ENCODE results near the gene USP3. TPM values are rescaled to one million over a fixed set of nuclear protein-coding genes. Genes with fewer than 3 reads are reported as not detected.

The USP3 gene, protein sequence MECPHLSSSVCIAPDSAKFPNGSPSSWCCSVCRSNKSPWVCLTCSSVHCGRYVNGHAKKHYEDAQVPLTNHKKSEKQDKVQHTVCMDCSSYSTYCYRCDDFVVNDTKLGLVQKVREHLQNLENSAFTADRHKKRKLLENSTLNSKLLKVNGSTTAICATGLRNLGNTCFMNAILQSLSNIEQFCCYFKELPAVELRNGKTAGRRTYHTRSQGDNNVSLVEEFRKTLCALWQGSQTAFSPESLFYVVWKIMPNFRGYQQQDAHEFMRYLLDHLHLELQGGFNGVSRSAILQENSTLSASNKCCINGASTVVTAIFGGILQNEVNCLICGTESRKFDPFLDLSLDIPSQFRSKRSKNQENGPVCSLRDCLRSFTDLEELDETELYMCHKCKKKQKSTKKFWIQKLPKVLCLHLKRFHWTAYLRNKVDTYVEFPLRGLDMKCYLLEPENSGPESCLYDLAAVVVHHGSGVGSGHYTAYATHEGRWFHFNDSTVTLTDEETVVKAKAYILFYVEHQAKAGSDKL
- 10 to 100 TPM; 74.0 to 90.9 (median 75.5) TPM for total RNA-seq

DNA sequence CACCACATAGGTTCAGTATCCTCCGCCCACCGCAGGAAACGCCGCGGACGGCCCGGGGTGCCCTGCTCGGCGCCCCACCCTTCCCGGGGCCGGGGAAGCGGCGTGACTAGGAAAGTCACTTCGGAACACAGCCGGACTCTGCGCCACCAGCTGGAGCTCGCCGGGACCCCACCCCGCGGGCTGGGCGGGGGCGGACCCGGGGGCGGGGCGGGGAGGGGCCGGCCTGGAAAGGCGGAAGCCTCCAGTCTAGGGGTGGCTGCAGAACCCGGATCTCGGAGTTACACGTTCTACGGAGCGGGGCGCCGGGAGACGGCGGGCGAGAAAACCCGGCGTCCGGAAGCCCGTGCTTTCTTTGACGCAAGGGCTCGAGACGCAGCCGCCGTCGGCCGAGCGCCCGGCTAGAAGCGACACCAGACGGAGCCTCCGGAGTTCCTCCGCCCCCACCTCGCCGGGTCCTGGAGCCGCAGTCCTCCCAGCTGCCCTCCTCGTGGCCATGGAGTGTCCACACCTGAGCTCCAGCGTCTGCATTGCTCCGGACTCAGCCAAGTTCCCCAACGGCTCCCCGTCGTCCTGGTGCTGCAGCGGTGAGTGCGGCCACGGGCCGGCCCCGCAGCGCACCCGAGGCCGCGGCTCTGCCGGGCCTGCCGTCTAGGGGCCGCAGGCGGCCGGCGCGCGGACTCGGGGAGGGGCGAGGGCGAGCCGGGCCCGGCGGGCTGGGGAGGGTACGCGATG, at the start of gene USP3:
TSS of gene USP3 (plus strand) at position 347 of the 732 bp plus-strand sequence. CDS start at position 494, 147 bp downstream.
- TF ChIP-seq, protein P1, sequence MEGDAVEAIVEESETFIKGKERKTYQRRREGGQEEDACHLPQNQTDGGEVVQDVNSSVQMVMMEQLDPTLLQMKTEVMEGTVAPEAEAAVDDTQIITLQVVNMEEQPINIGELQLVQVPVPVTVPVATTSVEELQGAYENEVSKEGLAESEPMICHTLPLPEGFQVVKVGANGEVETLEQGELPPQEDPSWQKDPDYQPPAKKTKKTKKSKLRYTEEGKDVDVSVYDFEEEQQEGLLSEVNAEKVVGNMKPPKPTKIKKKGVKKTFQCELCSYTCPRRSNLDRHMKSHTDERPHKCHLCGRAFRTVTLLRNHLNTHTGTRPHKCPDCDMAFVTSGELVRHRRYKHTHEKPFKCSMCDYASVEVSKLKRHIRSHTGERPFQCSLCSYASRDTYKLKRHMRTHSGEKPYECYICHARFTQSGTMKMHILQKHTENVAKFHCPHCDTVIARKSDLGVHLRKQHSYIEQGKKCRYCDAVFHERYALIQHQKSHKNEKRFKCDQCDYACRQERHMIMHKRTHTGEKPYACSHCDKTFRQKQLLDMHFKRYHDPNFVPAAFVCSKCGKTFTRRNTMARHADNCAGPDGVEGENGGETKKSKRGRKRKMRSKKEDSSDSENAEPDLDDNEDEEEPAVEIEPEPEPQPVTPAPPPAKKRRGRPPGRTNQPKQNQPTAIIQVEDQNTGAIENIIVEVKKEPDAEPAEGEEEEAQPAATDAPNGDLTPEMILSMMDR (IDR thresholded peaks at IDR 0.05; ENCODE audit: low read depth), result no peak

- TF ChIP-seq, protein P1 (IDR thresholded peaks at IDR 0.05; ENCODE audit: low read depth), result no peak
Observed at GRCh38 chr15:63456258-63456657, 48.1 kb upstream of the USP3 start.

DNA sequence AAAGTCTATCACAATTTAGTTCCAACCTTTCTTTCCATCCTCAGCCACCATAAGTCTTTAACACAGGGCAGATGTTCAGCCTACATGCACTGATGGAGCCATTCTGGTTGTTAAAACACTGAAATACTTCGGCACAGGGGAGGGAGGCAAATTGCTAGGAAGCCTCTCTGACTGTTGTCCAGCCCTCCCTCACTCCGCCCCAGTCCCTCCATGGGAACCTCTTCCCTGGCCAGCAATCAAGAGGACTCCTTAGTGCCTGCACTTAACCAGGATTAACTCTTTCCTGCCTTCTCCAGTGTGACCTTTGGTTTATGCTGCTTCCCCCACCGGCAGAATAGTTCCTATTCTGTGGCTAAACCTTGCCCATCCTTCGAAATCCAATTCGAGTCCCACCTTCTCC, 47.0 kb upstream of the USP3 start:
- TF ChIP-seq, protein P1 (IDR thresholded peaks at IDR 0.05; ENCODE audit: low read depth), result no peak

DNA sequence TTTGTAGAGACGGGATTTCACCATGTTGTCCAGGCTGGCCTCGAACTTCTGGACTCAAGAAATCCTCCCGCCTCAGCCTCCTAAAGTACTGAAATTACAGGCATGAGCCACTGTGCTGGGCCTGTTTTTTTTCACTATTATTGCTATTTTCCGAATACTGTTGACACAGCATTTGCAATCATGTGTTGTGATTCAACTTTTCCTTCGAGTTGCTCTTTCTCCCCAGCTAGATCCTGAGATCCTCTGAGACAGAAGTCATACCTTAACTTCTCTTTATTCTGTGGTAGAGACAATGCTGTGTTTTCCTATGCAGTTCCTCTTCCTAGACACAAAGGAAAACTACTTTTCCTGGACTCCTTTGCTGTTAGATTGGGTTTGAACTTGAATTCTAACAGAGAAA, 46.4 kb upstream of the USP3 start:
- TF ChIP-seq, protein P1 (IDR thresholded peaks at IDR 0.05; ENCODE audit: low read depth), result no peak

DNA sequence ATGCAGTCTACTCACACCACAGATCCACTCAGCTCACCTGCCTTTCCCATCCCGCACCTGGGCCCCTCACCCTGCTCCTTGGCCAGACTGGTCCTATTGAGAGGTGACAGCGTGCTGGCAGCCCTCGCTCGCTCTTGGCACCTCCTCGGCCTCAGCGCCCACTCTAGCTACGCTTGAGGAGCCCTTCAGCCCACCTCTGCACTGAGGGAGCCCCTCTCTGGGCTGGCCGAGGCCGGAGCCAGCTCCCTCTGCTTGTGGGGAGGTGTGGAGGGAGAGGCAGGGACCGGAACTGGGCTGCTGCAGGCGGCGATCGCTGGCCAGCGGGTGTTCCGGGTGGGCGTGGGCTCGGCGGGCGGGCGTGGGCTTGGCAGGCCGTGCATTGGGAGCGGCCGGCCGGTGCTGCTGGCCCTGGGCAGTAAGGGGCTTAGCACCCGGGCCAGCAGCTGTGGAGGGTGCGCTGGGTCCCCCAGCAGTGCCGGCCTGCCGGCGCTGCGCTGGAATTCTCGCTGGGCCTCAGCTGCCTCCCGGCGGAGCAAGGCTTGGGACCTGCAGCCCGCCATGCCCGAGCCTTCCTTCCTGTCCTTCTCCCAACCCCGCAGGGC, 45.5 kb upstream of the USP3 start:
- TF ChIP-seq, protein P1 (IDR thresholded peaks at IDR 0.05; ENCODE audit: low read depth), result no peak

DNA sequence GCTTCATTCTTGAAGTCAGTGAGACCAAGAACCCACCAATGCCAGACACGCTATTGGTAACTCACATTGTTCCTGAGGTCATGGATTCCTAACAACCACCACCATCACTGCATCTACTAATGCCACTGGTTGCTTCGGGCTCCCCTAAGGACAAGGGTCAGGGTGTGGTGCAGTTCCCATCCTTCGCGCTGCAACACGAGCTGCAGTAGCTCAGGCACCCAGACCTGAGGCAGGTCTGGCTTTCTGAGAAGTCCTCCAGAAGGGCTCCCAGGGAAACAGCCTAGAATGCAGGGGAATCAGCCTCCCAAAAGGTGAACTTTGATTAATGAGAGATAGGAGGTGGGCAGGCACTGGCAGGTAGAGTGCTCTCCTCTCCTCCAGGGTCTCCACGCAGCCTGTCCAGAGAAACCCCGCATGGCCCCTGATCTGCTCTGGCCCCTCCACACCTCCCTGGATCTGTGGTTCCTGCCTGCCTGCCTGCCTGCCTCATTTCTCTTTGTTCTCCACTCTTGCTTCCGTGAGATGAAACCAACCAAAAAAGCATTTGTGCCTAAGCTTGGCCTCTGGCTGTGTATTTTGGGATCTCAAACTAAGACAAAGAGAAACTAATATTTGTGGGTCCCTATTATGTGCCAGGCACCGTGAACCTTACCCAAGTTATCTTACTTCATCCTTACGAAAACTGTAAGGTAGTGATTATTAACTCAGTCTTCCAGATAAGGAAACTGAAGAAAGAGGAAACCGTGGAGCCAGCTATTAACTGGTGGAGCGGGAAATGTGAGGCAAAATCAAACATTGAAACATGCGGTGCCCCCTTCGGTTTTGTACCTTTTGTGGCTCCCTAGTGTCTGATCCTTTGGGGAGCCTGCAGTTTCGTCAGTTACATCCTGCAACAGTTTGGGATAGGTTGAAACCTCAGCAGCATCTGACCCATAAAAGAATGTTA, 43.9 kb upstream of the USP3 start:
- TF ChIP-seq, protein P1 (IDR thresholded peaks at IDR 0.05; ENCODE audit: low read depth), result no peak
